Upper lobe of left lung (tissue), 6 donors: ENCODE data around the gene MSANTD3. TPM values are rescaled to one million over a fixed set of nuclear protein-coding genes. Genes with fewer than 3 reads are reported as not detected.
A peak's percentile ranks its signal among the peaks of the same experiment; 100 is the strongest.

Experiments used
- ATAC-seq, 2 donors: fragments of 200-7000 bp; cut with Tn5 transposase; one replicate each; pipeline ENCODE4 v1.9.1; 2022; ENCODE audit warnings: mild to moderate bottlenecking in 2 of 2, moderate library complexity in 2 of 2; ENCODE audit not compliant: low FRiP score in 2 of 2
- DNase-seq, 2 donors: peaks; one replicate each; pipeline ENCODE4 v3.0.0-alpha.2; 2019 to 2020
- H3K27ac ChIP-seq, 4 donors: fragments of 200-600 bp; sonication (generic); one replicate each; pipeline ENCODE4 v1.5.1; 2016 to 2019
- H3K27me3 ChIP-seq, 4 donors: fragments of 200-600 bp; sonication (generic); one replicate each; pipeline ENCODE4 v1.5.1; 2017 to 2019
- H3K36me3 ChIP-seq, 4 donors: fragments of 200-600 bp; sonication (generic); one replicate each; pipeline ENCODE4 v1.5.1; 2016 to 2019
- H3K4me1 ChIP-seq, 4 donors: fragments of 200-600 bp; sonication (generic); one replicate each; pipeline ENCODE4 v1.5.1; 2018 to 2019
- H3K4me3 ChIP-seq, 4 donors: fragments of 200-600 bp; sonication (generic); one replicate each; pipeline ENCODE4 v1.5.1; 2017 to 2019; ENCODE audit warnings: mild to moderate bottlenecking in 2 of 4, moderate library complexity in 1 of 4
- H3K9me3 ChIP-seq, 4 donors: fragments of 200-600 bp; sonication (generic); one replicate each; pipeline ENCODE4 v1.5.1; 2018 to 2019
- CTCF ChIP-seq, 6 experiments: fragments of 450-650 bp in 4 of 6; fragments of 200-600 bp in 2 of 6; sonication (generic) in 2 of 6; IDR thresholded peaks; one replicate each; pipeline ENCODE4 v1.5.1; 2016 to 2019; ENCODE audit warnings: antibody characterized with exemption in 6 of 6
- EP300 ChIP-seq, 4 donors: sonication (generic); formaldehyde crosslinking; IDR thresholded peaks; one replicate each; pipeline ENCODE4 v1.5.1; 2017; ENCODE audit warnings: antibody characterized with exemption in 4 of 4, control low read depth in 2 of 4
- POLR2A ChIP-seq, 4 donors: fragments of 450-650 bp; IDR thresholded peaks; one replicate each; pipeline ENCODE4 v1.5.1; 2016 to 2017; ENCODE audit warnings: antibody characterized with exemption in 4 of 4, mild to moderate bottlenecking in 2 of 4
- POLR2AphosphoS5 ChIP-seq, 2 donors: sonication (generic); formaldehyde crosslinking; IDR thresholded peaks; one replicate each; pipeline ENCODE4 v1.5.1; 2017; ENCODE audit warnings: antibody characterized with exemption in 2 of 2
- WGBS, 2 donors: methylation state at CpG; one replicate each; pipeline ENCODE4 v1.1.5; 2017 to 2018; 5-methylcytosine and 5-hydroxymethylcytosine counted together
- total RNA-seq, 6 donors: library from RNA; depleted of rRNA in 4 of 6; stranded (reverse); fragments of >200 nt in 4 of 6; gene quantifications; one replicate each; pipeline versions ENCODE4 v1.1.0 to v1.2.1, GENCODE V29; 2016 to 2021
- donor health status: DM: no; HTN: no; CAD: no; lungs with moderate emphysema.
- donor health status: DM: no; HTN: yes; CAD: no; lungs with severe emphysema.

The MSANTD3 gene
- total RNA-seq, 6 donors from 2014 or later, result 13.6 to 28.3 (median 23.0) TPM

DNA sequence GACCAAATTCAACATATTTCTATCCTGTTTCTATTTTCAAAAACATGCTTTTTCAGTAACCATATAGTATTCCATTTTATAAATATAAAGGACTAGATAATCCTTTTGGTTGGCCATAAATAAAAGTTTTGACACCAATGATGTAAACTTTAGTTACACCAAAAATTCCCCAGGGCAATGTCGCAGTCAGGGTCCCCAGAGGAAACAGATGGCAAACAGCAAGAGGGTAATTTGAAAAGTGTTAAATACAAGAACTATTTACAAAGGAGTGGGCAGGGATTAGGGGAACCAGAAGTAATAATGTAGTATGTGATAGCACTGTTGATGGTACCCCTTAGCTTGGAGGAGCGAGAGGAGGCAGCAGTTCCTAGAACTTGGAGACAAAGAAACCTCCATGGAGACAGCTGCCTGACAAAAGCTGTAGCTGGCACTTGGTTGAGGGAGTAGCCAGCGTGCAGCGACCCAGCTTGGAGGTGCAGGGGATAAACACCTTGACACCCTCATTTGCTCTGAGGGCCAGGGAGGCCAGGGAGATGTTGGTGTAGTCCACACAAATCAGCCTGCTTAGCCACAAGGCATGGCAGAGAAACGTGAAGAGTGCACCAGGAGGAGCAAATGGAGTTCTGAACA, 18.3 kb upstream of the MSANTD3 start:
- no peak for ATAC-seq
- WGBS, 2 donors, result 52 to 64% methylated on average over 5 of the region's 5 CpGs

GRCh38 chr9:100409176-100409556, 17.8 kb upstream of the MSANTD3 start:
- H3K27ac ChIP-seq, result no peak overlapping the region
- WGBS, 2 donors, result 100% methylated on average over 1 of the region's 1 CpG
- H3K4me1 ChIP-seq, result peaks cover 0 to 16% (median 7%) of the 10 kb centered on the region in 4 donors
- DNase-seq (no peak), ATAC-seq (no peak)
- no peak overlapping the region for H3K4me3 ChIP-seq
- no peak for TF ChIP-seq EP300 (IDR thresholded peaks at IDR 0.05)
- no peak for TF ChIP-seq POLR2AphosphoS5 (IDR thresholded peaks at IDR 0.05)
- TF ChIP-seq POLR2A (IDR thresholded peaks at IDR 0.05), result no peak
- no peak for TF ChIP-seq CTCF (IDR thresholded peaks at IDR 0.05)
- H3K27me3 ChIP-seq, result no peaks in the 10 kb centered on the region
- no peaks in the 10 kb centered on the region for H3K9me3 ChIP-seq
- H3K36me3 ChIP-seq, result no peaks in the 10 kb centered on the region

More for the DNA sequence above, 18.3 kb upstream of the MSANTD3 start:
- no peak overlapping the region for H3K4me3 ChIP-seq
- peaks cover 0 to 16% (median 7%) of the 10 kb centered on the region in 4 donors for H3K4me1 ChIP-seq
- H3K27ac ChIP-seq, result no peak overlapping the region
- H3K36me3 ChIP-seq, result no peaks in the 10 kb centered on the region
- H3K27me3 ChIP-seq, result no peaks in the 10 kb centered on the region
- no peak for DNase-seq
- no peaks in the 10 kb centered on the region for H3K9me3 ChIP-seq
- no peak for TF ChIP-seq POLR2AphosphoS5 (IDR thresholded peaks at IDR 0.05)
- no peak for TF ChIP-seq CTCF (IDR thresholded peaks at IDR 0.05)
- no peak for TF ChIP-seq POLR2A (IDR thresholded peaks at IDR 0.05)
- TF ChIP-seq EP300 (IDR thresholded peaks at IDR 0.05), result no peak

DNA sequence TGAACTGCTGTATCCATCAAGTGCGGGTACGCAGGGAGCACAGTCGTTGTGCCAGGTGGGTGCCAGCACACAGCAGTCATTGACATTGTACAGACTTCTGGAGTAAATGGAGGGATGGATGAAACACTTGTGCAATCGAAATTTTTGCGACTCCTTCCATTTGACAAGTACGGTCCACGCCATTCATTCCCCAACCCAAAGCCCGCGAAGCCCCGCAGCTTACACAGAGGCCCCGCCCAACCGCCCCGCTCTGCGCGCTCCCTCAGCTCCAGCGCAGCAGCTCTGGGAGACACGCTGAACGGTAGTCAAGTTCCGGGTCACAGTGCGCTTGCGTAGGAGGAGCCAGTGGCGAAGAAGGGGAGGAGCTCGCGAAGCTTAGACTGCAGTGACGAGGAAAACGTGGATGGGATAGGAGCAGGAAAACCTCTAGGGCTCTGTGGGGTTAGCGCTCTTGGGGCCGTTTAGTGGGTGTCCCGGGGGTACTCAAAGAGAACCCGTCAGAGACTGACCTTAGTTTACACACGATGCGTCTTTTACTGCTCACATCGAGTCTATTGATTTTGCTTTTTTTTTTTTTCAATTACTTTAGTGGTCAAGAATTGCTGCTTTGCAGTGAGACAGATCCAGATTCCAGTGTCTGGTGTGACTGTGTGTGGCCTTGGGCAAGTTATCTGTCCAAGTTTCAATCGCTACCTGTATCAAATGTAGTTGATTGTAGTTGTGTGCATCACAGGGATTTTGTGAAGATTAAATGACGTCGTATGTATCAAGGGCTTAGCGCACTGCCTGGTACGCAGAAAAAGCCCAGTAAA, 15.3 kb upstream of the MSANTD3 start:
- peak overlapping the region in 1 of 4 donors; percentile 52 for H3K27ac ChIP-seq
- no peaks in the 10 kb centered on the region for H3K27me3 ChIP-seq
- TF ChIP-seq EP300 (IDR thresholded peaks at IDR 0.05) (no peak), POLR2AphosphoS5 (IDR thresholded peaks at IDR 0.05) (peak in 1 of 2 donors; percentile 58), POLR2A (IDR thresholded peaks at IDR 0.05) (peak in 1 of 4 donors; percentile 68), CTCF (IDR thresholded peaks at IDR 0.05) (no peak)
- 14 to 19% methylated on average over 35 to 38 of the region's 38 CpGs for WGBS, 2 donors
- peak; percentile 96 to 99 for ATAC-seq
- no peaks in the 10 kb centered on the region for H3K9me3 ChIP-seq
- peak overlapping the region; percentile 11 to 56 (median 48) for H3K4me3 ChIP-seq
- peak; percentile 94 for DNase-seq
- H3K4me1 ChIP-seq, result peaks cover 0 to 16% (median 7%) of the 10 kb centered on the region in 4 donors
- H3K36me3 ChIP-seq, result no peaks in the 10 kb centered on the region

- Histone ChIP-seq H3K9me3 (no peaks in the 10 kb centered on the region), H3K27me3 (no peaks in the 10 kb centered on the region), H3K4me1 (peaks cover 0 to 16% (median 7%) of the 10 kb centered on the region in 4 donors), H3K4me3 (no peak overlapping the region), H3K27ac (no peak overlapping the region), H3K36me3 (no peaks in the 10 kb centered on the region)
- ATAC-seq (no peak), DNase-seq (no peak)
- TF ChIP-seq EP300 (IDR thresholded peaks at IDR 0.05), result no peak
- no peak for TF ChIP-seq POLR2AphosphoS5 (IDR thresholded peaks at IDR 0.05)
- no peak for TF ChIP-seq POLR2A (IDR thresholded peaks at IDR 0.05)
- no peak for TF ChIP-seq CTCF (IDR thresholded peaks at IDR 0.05)
- WGBS, 2 donors, result 93 to 97% methylated on average over 5 of the region's 5 CpGs
Observed at GRCh38 chr9:100413839-100414420, 13.0 kb upstream of the MSANTD3 start.
